Bronchial epithelial cell (primary cell): ENCODE results near the gene ARHGAP15. TPM values are rescaled to one million over a fixed set of nuclear protein-coding genes. Genes with fewer than 3 reads are reported as not detected.

Experiments
- DNase-seq: peaks from one replicate; pipeline ENCODE4 v3.0.0-alpha.2; 2010; ENCODE audit warnings: low read depth
- FAIRE-seq: peaks from 2 replicates; lab custom pipeline; 2011; peaks lifted over from hg19 to GRCh38; lab: Jason Lieb, UNC
- H3K27me3 ChIP-seq: 2 replicates; pipeline ENCODE4 v1.5.1; 2011; ENCODE audit warnings: low read length; ENCODE audit not compliant: control insufficient read depth, insufficient read depth
- H3K36me3 ChIP-seq: 2 replicates; pipeline ENCODE4 v1.5.1; 2011; ENCODE audit warnings: low read length; ENCODE audit not compliant: control insufficient read depth, insufficient read depth
- H3K4me3 ChIP-seq: 2 replicates; pipeline ENCODE4 v1.5.1; 2011; ENCODE audit warnings: mild to moderate bottlenecking, low read depth, low read length, control low read depth
- total RNA-seq: library from RNA; depleted of rRNA; stranded (reverse); fragments of >200 nt; gene quantifications from 2 replicates; pipeline ENCODE4 v1.2.1, GENCODE V29; 2014
- TF ChIP-seq, protein P1 (sequence below): IDR thresholded peaks from 2 replicates; pipeline ENCODE4 v1.5.1; 2011; ENCODE audit warnings: mild to moderate bottlenecking, moderate library complexity, low read length, control low read depth, inconsistent platforms; ENCODE audit not compliant: insufficient read depth, severe bottlenecking

The ARHGAP15 gene
- total RNA-seq, 1 donor from 2014 or later: not detected

DNA sequence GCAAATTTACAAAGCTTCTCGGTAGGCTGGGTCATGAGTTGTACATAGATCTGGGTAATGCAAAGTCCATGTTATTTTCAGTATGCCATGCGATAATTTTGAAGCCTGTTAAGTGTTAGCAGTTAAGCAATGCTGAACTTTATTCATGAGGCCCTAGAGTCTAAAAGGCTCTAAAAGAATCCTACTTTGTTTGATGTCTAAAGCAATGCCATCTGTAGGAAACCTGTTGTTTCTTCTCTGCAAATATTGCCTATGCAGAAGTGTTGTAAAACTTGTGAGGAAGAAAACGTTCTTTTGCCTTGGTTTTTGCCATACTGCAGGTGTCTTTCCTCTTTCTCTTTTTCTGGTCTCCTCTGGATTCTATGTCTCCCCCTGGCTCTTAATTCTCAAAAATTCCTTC lies 9.1 kb downstream of the ARHGAP15 start:
- Histone ChIP-seq H3K36me3 (no peaks in the 10 kb centered on the region), H3K4me3 (no peak overlapping the region), H3K27me3 (no peaks in the 10 kb centered on the region)
- no peak for DNase-seq
- TF ChIP-seq, protein P1, sequence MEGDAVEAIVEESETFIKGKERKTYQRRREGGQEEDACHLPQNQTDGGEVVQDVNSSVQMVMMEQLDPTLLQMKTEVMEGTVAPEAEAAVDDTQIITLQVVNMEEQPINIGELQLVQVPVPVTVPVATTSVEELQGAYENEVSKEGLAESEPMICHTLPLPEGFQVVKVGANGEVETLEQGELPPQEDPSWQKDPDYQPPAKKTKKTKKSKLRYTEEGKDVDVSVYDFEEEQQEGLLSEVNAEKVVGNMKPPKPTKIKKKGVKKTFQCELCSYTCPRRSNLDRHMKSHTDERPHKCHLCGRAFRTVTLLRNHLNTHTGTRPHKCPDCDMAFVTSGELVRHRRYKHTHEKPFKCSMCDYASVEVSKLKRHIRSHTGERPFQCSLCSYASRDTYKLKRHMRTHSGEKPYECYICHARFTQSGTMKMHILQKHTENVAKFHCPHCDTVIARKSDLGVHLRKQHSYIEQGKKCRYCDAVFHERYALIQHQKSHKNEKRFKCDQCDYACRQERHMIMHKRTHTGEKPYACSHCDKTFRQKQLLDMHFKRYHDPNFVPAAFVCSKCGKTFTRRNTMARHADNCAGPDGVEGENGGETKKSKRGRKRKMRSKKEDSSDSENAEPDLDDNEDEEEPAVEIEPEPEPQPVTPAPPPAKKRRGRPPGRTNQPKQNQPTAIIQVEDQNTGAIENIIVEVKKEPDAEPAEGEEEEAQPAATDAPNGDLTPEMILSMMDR: no peak
- FAIRE-seq: no peak

- TF ChIP-seq, protein P1: no peak
- Histone ChIP-seq H3K36me3 (no peaks in the 10 kb centered on the region), H3K27me3 (no peaks in the 10 kb centered on the region), H3K4me3 (no peak overlapping the region)
- no peak for FAIRE-seq
- DNase-seq: no peak
Observed at GRCh38 chr2:143139835-143140393, 10.7 kb downstream of the ARHGAP15 start.

GRCh38 chr2:143140864-143141661 lies 11.8 kb downstream of the ARHGAP15 start:
- TF ChIP-seq, protein P1: no peak
- Histone ChIP-seq H3K4me3 (no peak overlapping the region), H3K27me3 (no peaks in the 10 kb centered on the region), H3K36me3 (no peaks in the 10 kb centered on the region)
- FAIRE-seq: no peak
- DNase-seq: no peak

- TF ChIP-seq, protein P1: no peak
- Histone ChIP-seq H3K4me3 (no peak overlapping the region), H3K36me3 (no peaks in the 10 kb centered on the region), H3K27me3 (no peaks in the 10 kb centered on the region)
- FAIRE-seq (no peak), DNase-seq (no peak)
Observed at GRCh38 chr2:143142598-143142997, 13.4 kb downstream of the ARHGAP15 start.

DNA sequence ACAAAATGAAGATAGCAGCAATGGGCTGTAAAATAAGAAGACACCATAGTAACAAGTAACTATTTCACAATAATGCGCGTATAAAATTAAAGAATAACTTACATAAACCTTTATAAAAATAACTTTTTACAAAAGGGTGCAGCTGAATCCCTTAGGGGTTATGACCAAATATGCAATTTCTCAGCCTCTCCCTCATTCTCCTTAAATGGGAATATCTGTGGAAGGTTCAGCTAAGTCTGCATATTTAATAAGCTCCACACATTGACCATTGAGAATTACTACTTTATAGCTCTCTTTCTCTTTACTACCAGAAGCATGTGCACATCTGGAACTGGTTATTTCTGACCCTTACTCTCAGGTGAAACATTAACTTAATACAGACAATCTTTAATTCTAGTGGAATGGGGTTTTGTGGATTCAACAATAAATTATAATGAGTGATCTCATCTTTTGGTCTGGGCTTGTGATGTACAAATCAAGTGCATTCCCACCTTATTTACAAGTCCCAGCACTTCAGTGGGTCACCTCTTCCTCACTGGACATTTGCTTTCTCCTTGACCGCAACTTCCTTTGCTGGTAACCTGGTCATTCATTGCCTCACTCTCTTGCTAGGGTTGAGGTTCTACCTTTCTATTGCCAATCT lies 15.7 kb downstream of the ARHGAP15 start:
- DNase-seq: no peak

More for the DNA sequence above, 15.7 kb downstream of the ARHGAP15 start:
- Histone ChIP-seq H3K27me3 (no peaks in the 10 kb centered on the region), H3K36me3 (no peaks in the 10 kb centered on the region), H3K4me3 (no peak overlapping the region)
- no peak for FAIRE-seq
- TF ChIP-seq, protein P1: no peak
